Endometrial microvascular endothelial cells (primary cell): Measurements from ENCODE around the gene DNASE1. TPM values are rescaled to one million over a fixed set of nuclear protein-coding genes. Genes with fewer than 3 reads are reported as not detected.
"Not testable (repeated sequence)": the region's sequence is repeated elsewhere in the genome, so short reads cannot be mapped to it uniquely, and the experiment has no call there.

Experiments
- in situ Hi-C: cut with HindIII; loops from 2 replicates; pipeline ENCODE4 v1.10.0; 2017; ENCODE audit warnings: low sequenced_read_pairs, low pct_unique_long_range_greater_than_20kb; ENCODE audit errors: inconsistent ontology term
- total RNA-seq: library from RNA; depleted of rRNA; stranded (reverse); fragments of >200 nt; gene quantifications from one replicate; pipeline ENCODE4 v1.2.3, GENCODE V29; 2015; ENCODE audit errors: inconsistent ontology term

The DNASE1 gene
- total RNA-seq, 1 donor from 2014 or later: 8.2 TPM

GRCh38 chr16:3640207-3640606 is 14.3 kb upstream of the DNASE1 start:
- in situ Hi-C loops: no loop called here

- in situ Hi-C loops: no loop called here
Measured at GRCh38 chr16:3640632-3641501, 13.6 kb upstream of the DNASE1 start.

GRCh38 chr16:3641801-3642396 is 12.6 kb upstream of the DNASE1 start:
- in situ Hi-C loops: no loop called here

GRCh38 chr16:3642397-3643094 is 11.9 kb upstream of the DNASE1 start:
- in situ Hi-C loops: no loop called here

- in situ Hi-C loops: no loop called here
Measured at GRCh38 chr16:3643095-3643730, 11.3 kb upstream of the DNASE1 start.

GRCh38 chr16:3645108-3645503 is 9.4 kb upstream of the DNASE1 start:
- in situ Hi-C loops: no loop called here

- in situ Hi-C loops: no loop called here
Measured at GRCh38 chr16:3645504-3646347, 8.8 kb upstream of the DNASE1 start.

- in situ Hi-C loops: no loop called here
Measured at GRCh38 chr16:3646348-3646920, 8.1 kb upstream of the DNASE1 start.

- in situ Hi-C loops: no loop called here
Measured at GRCh38 chr16:3650631-3651265, 3.7 kb upstream of the DNASE1 start.

- in situ Hi-C loops: no loop called here
Measured at GRCh38 chr16:3651461-3652372, 2.8 kb upstream of the DNASE1 start.

- in situ Hi-C loops: no loop called here
Measured at GRCh38 chr16:3652373-3653195, 1.9 kb upstream of the DNASE1 start.

GRCh38 chr16:3655030-3655395 is 522 bp downstream of the DNASE1 start:
- in situ Hi-C loops: no loop called here

GRCh38 chr16:3655396-3656159 is 1.1 kb downstream of the DNASE1 start:
- in situ Hi-C loops: no loop called here

- in situ Hi-C loops: not testable (repeated sequence)
Measured at GRCh38 chr16:3656160-3656490, 1.6 kb downstream of the DNASE1 start.
